Cardiac fibroblast (primary cell): ENCODE data around the gene CXXC5.

Source experiments
- DNase-seq, 2 donors: peaks; one replicate each; pipeline versions ENCODE4 v3.0.0 to v3.0.0-alpha.2; 2010; ENCODE audit warnings: low read depth in 2 of 2
- H3K4me3 ChIP-seq, 2 donors: replicated peaks in 1 of 2; 1 replicate in 1 of 2; 2 replicates in 1 of 2; pipeline ENCODE4 v1.5.1; 2011; ENCODE audit warnings: low read depth in 2 of 2, low read length in 2 of 2, mild to moderate bottlenecking in 2 of 2, moderate library complexity in 1 of 2
- TF ChIP-seq, protein P1 (sequence below): IDR thresholded peaks from one replicate; pipeline ENCODE4 v1.5.1; 2011; ENCODE audit warnings: low read depth, mild to moderate bottlenecking, low read length, inconsistent platforms

Gene CXXC5

GRCh38 chr5:139692148-139692547, 44.0 kb downstream of the CXXC5 start:
- no peak overlapping the region for H3K4me3 ChIP-seq
- no peak for DNase-seq
- TF ChIP-seq, protein P1, sequence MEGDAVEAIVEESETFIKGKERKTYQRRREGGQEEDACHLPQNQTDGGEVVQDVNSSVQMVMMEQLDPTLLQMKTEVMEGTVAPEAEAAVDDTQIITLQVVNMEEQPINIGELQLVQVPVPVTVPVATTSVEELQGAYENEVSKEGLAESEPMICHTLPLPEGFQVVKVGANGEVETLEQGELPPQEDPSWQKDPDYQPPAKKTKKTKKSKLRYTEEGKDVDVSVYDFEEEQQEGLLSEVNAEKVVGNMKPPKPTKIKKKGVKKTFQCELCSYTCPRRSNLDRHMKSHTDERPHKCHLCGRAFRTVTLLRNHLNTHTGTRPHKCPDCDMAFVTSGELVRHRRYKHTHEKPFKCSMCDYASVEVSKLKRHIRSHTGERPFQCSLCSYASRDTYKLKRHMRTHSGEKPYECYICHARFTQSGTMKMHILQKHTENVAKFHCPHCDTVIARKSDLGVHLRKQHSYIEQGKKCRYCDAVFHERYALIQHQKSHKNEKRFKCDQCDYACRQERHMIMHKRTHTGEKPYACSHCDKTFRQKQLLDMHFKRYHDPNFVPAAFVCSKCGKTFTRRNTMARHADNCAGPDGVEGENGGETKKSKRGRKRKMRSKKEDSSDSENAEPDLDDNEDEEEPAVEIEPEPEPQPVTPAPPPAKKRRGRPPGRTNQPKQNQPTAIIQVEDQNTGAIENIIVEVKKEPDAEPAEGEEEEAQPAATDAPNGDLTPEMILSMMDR, result no peak

DNA sequence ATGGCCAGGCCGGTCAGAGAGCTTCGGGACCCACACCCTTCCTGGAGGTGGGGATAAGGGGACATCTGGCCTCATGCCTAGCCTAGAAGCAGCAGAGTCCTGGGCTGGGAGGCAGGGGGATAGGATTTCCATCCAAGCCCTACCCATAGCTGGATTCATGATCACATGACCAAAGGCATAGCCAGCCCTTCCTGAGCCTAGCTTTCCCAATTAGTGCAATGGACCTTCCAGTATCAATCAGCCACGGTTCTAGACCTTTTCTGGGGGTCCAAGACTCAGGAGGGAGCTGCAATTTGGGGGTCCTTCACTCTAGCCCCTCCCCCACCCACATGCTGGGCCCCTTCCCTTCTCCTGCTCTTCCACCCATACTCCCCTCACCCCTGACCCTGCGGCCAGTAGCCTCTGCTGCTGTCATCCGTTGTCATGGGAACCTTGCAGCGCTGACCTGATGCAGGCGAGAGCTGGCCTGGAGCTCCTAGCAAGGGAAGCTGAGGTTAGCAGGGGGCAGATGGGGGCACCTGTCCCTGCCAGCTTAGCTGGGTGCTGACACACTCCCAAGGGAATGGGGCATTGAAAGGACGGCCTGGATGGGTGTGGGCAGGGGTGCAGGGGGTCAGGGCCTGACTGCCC, 44.6 kb downstream of the CXXC5 start:
- TF ChIP-seq, protein P1, result no peak
- DNase-seq, result no peak
- H3K4me3 ChIP-seq, result no peak overlapping the region

DNA sequence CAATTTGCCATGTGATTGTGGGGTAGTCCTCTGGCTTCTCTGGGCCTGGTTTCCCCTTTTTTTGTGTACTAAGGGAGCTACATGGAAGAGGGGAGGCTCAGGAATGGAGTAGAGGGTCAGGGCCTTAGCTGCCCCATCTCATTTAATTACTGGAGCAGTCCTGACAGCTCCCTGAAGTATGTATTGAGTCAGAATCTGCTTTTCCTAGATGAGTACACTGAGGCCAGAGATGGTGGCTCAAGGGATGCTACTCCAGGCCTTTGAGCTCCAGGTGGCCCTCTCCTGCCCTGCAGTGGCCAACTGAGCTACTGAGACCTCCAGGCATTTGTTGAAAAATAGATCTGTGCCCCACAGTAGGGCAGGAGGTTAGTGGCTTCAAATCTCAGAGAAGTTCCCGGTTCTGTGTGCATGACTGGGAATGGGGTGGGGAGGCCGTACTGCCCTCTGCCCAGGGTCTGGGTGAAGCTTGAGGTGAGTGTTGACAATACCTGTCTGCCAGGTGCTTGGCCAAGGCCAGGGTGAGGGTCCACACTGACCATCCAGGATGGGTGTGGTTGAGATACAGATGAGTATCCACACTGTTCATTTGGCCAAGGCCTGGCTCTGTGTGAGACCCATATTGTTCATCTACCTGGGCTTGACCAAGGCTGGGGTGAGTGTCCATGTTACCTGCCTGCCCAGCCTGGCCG, 45.7 kb downstream of the CXXC5 start:
- DNase-seq, result no peak
- H3K4me3 ChIP-seq, result no peak overlapping the region
- TF ChIP-seq, protein P1, result no peak

DNA sequence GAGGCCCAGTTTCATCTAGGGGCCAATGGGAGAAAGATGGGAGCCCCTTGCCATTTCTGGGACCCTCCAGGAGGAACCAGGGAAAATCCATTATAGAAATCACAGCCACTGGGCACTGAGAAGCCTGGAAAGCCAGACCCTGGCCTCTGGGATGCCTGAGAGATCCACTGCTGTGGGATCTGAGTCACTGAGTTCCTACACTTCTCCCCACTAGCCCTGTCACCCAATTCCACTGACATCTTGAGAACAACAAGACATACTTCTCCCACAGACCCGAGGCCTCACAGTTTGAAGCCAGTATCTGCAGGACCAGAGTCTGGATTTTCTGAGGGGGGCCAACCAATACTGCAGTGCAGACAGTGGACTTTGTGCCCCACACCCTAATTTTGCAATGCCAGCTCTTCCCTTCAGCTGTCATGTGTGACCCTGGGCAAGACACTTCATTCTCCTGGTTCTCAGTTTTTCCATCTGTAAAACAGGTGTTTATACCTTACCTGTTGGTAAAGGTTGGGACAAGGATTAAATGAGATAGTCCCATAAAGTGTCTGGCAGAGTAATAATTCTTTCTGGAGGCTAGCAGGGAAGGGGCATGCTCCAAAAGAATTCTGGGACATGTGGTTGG, 46.5 kb downstream of the CXXC5 start:
- TF ChIP-seq, protein P1, result no peak
- no peak overlapping the region for H3K4me3 ChIP-seq
- DNase-seq, result no peak

GRCh38 chr5:139695178-139695573, 47.0 kb downstream of the CXXC5 start:
- TF ChIP-seq, protein P1, result no peak
- DNase-seq, result no peak
- no peak overlapping the region for H3K4me3 ChIP-seq

- TF ChIP-seq, protein P1, result no peak
- no peak overlapping the region for H3K4me3 ChIP-seq
These were observed 48.2 kb downstream of the CXXC5 start for GRCh38 chr5:139696167-139696893.

More at GRCh38 chr5:139696167-139696893, 48.2 kb downstream of the CXXC5 start:
- no peak for DNase-seq
